IPS-20b (cell line): ENCODE data around the gene P2RX4.
"Not testable (repeated sequence)": the region's sequence is repeated elsewhere in the genome, so short reads cannot be mapped to it uniquely, and the experiment has no call there.

Source experiments
- H3K27ac ChIP-seq: one replicate; pipeline ENCODE4 v1.5.1; 2013; ENCODE audit warnings: low read length
- H3K27me3 ChIP-seq: 2 replicates; pipeline ENCODE4 v1.6.1; 2013; ENCODE audit warnings: mild to moderate bottlenecking, low read length, inconsistent platforms; ENCODE audit not compliant: insufficient read depth
- H3K36me3 ChIP-seq: 2 replicates; pipeline ENCODE4 v1.6.1; 2013; ENCODE audit warnings: low read depth, mild to moderate bottlenecking, inconsistent platforms, low read length, moderate library complexity; ENCODE audit not compliant: insufficient read depth
- H3K4me1 ChIP-seq: 2 replicates; pipeline ENCODE4 v1.6.1; 2013; ENCODE audit warnings: mild to moderate bottlenecking, control low read depth, inconsistent platforms, low read length, moderate library complexity; ENCODE audit not compliant: insufficient read depth
- H3K4me3 ChIP-seq: 2 replicates; pipeline ENCODE4 v1.5.1; 2013; ENCODE audit warnings: mild to moderate bottlenecking, low read length, inconsistent platforms
- H3K9ac ChIP-seq: 2 replicates; pipeline ENCODE4 v1.6.1; 2013; ENCODE audit warnings: low read depth, mild to moderate bottlenecking, inconsistent platforms, low read length, moderate library complexity
- H3K9me3 ChIP-seq: 2 replicates; pipeline ENCODE4 v1.6.1; 2013; ENCODE audit warnings: mild to moderate bottlenecking, low read depth, low read length, inconsistent platforms; ENCODE audit not compliant: insufficient read depth

P2RX4 gene

DNA sequence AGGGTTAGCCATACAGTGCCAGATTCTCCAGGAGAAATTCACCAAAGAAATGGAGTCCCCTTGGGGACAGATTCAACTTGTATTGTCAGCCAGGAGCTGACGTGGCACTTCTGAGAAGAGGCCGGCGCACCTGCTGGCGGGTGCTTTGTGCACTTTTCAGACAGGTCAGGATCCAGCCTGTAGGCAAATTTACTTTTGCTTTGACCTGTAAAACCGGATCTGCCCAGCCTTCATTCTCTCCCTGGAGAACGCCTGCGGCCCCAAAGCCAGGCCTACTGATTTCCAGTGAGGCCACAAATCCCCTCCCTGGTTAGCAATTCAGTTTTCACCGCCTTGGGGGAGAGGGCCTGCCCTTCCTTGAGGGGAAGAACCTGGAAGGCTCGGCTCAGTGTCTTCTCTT lies 17.4 kb downstream of the P2RX4 start:
- Histone ChIP-seq H3K9me3 (no peaks in the 10 kb centered on the region), H3K27ac (no peak overlapping the region), H3K4me3 (no peak overlapping the region), H3K27me3 (no peaks in the 10 kb centered on the region), H3K4me1 (no peaks in the 10 kb centered on the region), H3K36me3 (no peaks in the 10 kb centered on the region), H3K9ac (no peak overlapping the region)

- H3K27me3 ChIP-seq = no peaks in the 10 kb centered on the region
- H3K36me3 ChIP-seq = no peaks in the 10 kb centered on the region
- no peak overlapping the region for H3K27ac ChIP-seq
- H3K4me1 ChIP-seq = no peaks in the 10 kb centered on the region
- no peak overlapping the region for H3K4me3 ChIP-seq
- H3K9ac ChIP-seq = no peak overlapping the region
- no peaks in the 10 kb centered on the region for H3K9me3 ChIP-seq
These were observed 19.2 kb downstream of the P2RX4 start for GRCh38 chr12:121228919-121229665.

DNA sequence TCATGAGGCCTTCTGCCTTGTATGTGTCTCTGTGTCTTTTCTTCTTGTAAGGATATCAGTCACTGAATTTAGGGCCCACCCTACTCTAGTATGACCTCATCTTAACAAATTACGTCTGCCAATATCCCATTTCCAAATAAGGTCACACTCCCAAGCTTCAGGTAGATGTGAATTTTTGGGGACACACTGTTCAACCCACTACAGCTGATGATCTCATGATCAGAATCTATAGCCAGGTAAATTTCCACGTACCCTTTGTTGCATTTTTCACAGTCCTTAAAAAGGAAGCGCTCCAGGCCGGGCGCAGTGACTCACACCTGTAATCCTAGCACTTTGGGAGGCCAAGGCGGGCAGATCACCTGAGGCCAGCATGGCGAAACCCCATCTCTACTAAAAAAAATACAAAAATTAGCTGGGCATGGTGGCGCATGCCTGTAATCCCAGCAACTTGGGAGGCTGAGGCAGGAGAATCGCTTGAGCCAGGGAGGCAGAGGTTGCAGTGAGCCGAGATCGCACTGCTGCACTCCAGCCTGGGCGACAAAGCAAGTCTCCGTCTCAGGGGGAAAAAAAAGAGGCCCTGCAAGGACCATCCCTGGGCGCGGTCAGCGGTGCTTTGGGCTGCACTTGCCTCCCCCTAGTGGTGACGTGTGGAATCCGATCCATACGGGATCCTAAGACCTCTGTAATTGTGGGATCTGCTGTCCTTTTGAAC lies 20.1 kb downstream of the P2RX4 start:
- not testable (repeated sequence) for H3K27ac ChIP-seq, H3K9me3 ChIP-seq, H3K27me3 ChIP-seq, H3K9ac ChIP-seq, H3K36me3 ChIP-seq, H3K4me1 ChIP-seq, H3K4me3 ChIP-seq

DNA sequence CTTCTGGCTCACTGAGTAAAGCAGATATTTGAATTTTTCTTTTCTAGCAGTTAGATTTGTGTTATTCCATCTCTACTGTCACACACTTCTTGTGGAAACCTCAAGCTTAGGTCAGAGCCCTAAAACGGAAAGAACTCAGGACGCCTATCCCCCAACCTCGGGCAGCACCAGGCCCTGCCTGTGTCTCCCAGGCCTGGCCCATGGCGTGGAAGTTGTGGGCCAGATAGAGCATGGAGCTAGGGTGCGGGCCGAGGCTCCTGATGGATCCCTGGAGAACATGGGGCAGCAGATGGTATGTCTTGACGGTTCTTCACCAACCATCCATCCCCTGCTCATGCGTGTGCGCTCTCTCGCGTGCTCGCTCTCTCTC lies 20.6 kb downstream of the P2RX4 start:
- Histone ChIP-seq H3K9ac (no peak overlapping the region), H3K4me1 (no peaks in the 10 kb centered on the region), H3K9me3 (no peaks in the 10 kb centered on the region), H3K4me3 (no peak overlapping the region), H3K36me3 (no peaks in the 10 kb centered on the region), H3K27ac (no peak overlapping the region), H3K27me3 (no peaks in the 10 kb centered on the region)

GRCh38 chr12:121232163-121232562 lies 22.2 kb downstream of the P2RX4 start:
- Histone ChIP-seq H3K36me3 (peaks cover 6% of the 10 kb centered on the region; the same call in 1 of the 2 replicates), H3K4me3 (no peak overlapping the region), H3K4me1 (no peaks in the 10 kb centered on the region), H3K9ac (no peak overlapping the region), H3K27me3 (no peaks in the 10 kb centered on the region), H3K27ac (no peak overlapping the region), H3K9me3 (no peaks in the 10 kb centered on the region)

GRCh38 chr12:121232977-121233627 lies 23.2 kb downstream of the P2RX4 start:
- H3K4me1 ChIP-seq = no peaks in the 10 kb centered on the region
- H3K27ac ChIP-seq = no peak overlapping the region
- H3K9me3 ChIP-seq = no peaks in the 10 kb centered on the region
- no peaks in the 10 kb centered on the region for H3K27me3 ChIP-seq
- H3K9ac ChIP-seq = no peak overlapping the region
- H3K36me3 ChIP-seq = peaks cover 14% of the 10 kb centered on the region
- no peak overlapping the region for H3K4me3 ChIP-seq

- Histone ChIP-seq H3K9me3 (no peaks in the 10 kb centered on the region), H3K9ac (no peak overlapping the region), H3K4me1 (peaks cover under 1% of the 10 kb centered on the region; the same call in 1 of the 2 replicates), H3K27ac (no peak overlapping the region), H3K36me3 (peaks cover 17% of the 10 kb centered on the region), H3K4me3 (no peak overlapping the region), H3K27me3 (no peaks in the 10 kb centered on the region)
These were observed 23.7 kb downstream of the P2RX4 start for GRCh38 chr12:121233628-121234020.

- no peak overlapping the region for H3K27ac ChIP-seq
- no peaks in the 10 kb centered on the region for H3K27me3 ChIP-seq
- peaks cover 6% of the 10 kb centered on the region; the same call in 1 of the 2 replicates for H3K4me1 ChIP-seq
- peaks cover 17% of the 10 kb centered on the region for H3K36me3 ChIP-seq
- H3K9ac ChIP-seq = no peak overlapping the region
- H3K9me3 ChIP-seq = no peaks in the 10 kb centered on the region
- no peak overlapping the region for H3K4me3 ChIP-seq
These were observed 26.8 kb downstream of the P2RX4 start for GRCh38 chr12:121236776-121237175.

DNA sequence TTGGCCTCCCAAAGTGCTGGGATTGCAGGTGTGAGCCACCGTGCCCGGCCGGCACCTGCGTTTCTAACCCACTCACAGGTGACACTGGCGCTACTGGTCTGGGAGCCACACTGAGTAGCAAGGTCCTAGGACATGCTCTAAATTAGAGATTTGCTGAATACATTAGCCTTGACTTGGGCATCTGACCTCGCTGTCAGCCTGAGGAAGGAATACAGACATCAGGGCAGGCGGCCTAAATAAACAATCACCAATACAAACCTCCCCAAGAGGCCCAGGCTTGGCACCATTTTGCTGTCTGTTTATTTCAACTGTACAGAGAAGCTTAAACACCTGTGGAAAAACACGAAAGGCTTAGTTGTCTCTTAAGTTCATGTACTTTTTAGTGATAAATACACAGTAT lies 27.5 kb downstream of the P2RX4 start:
- no peak overlapping the region; the same call in 1 of the 2 replicates for H3K9ac ChIP-seq
- H3K4me1 ChIP-seq = peaks cover 6% of the 10 kb centered on the region; the same call in 1 of the 2 replicates
- no peak overlapping the region for H3K27ac ChIP-seq

DNA sequence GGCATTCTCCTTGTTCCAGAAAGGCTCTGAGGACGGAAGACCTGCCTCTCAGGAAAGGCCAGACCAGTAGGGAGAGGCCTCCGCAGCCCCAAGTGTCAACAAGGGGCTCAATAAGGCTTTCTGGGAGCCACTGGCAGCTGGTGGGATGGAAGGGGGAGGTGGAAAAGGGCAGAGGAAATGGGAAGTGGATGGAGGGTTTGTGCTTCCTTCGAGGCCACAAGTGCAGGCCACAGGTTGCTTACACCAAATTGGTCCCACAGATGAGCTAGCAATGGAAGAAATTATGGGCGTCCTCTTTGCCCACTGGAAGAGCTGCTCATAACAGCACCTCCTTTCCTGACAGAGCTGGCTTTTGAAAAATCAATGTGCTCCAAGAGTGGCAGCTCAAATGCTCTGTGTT lies 28.2 kb downstream of the P2RX4 start:
- Histone ChIP-seq H3K9ac (peak overlapping the region; percentile 17; the same call in 1 of the 2 replicates), H3K9me3 (no peaks in the 10 kb centered on the region), H3K4me3 (no peak overlapping the region), H3K27ac (no peak overlapping the region), H3K36me3 (peaks cover 17% of the 10 kb centered on the region), H3K4me1 (peaks cover 6% of the 10 kb centered on the region; the same call in 1 of the 2 replicates), H3K27me3 (no peaks in the 10 kb centered on the region)

More for the DNA sequence above, 27.5 kb downstream of the P2RX4 start:
- Histone ChIP-seq H3K27me3 (no peaks in the 10 kb centered on the region), H3K36me3 (peaks cover 17% of the 10 kb centered on the region), H3K9me3 (no peaks in the 10 kb centered on the region), H3K4me3 (no peak overlapping the region)

- Histone ChIP-seq H3K4me3 (no peak overlapping the region), H3K9ac (peak overlapping the region; percentile 17; the same call in 1 of the 2 replicates), H3K27ac (peak overlapping the region; percentile 23)
These were observed 28.8 kb downstream of the P2RX4 start for GRCh38 chr12:121238604-121239350.

More at GRCh38 chr12:121238604-121239350, 28.8 kb downstream of the P2RX4 start:
- Histone ChIP-seq H3K4me1 (peaks cover 6% of the 10 kb centered on the region; the same call in 1 of the 2 replicates), H3K36me3 (peaks cover 23% of the 10 kb centered on the region), H3K9me3 (no peaks in the 10 kb centered on the region), H3K27me3 (no peaks in the 10 kb centered on the region)
